ENCODE results near the gene PSMB2. TPM values are rescaled to one million over a fixed set of nuclear protein-coding genes. Genes with fewer than 3 reads are reported as not detected.

PSMB2 gene
- total RNA-seq, 2 experiments from 2014 or later: 82.4 to 86.6 TPM

GRCh38 chr1:35576061-35576765 lies 65.1 kb downstream of the PSMB2 start:
- Mint-ChIP-seq H3K4me3 (peak overlapping the region; percentile 74), H3K9me3 (ENCODE audit: insufficient read depth) (no peaks in the 10 kb centered on the region), H3K4me1 (ENCODE audit: low read depth) (peaks cover 34% of the 10 kb centered on the region), H3K36me3 (ENCODE audit: low read depth) (peaks cover 10% of the 10 kb centered on the region), H3K27ac (peak overlapping the region; percentile 87), H3K27me3 (ENCODE audit: low read depth) (peaks cover 17% of the 10 kb centered on the region)
- ChIA-PET POLR2A (interaction anchor here (1.9 kb wide), 1 partner anchor 193 kb away, joined by 10 read pairs; the partner anchor contains the start of gene CLSPN), CTCF (interaction anchor here (1.0 to 3.4 kb wide), 3 partner anchors 8 to 139 kb away, joined by 5 to 26 read pairs (median 13); no protein-coding TSS in a partner anchor)
- ATAC-seq (no peak), DNase-seq (no peak)

GRCh38 chr1:35575416-35575958 lies 65.8 kb downstream of the PSMB2 start:
- CTCF ChIA-PET: interaction anchor here (1.0 kb wide), 1 partner anchor 11 kb away, joined by 5 read pairs; no protein-coding TSS in a partner anchor
- Mint-ChIP-seq H3K36me3 (ENCODE audit: low read depth) (peaks cover 10% of the 10 kb centered on the region), H3K9me3 (ENCODE audit: insufficient read depth) (no peaks in the 10 kb centered on the region), H3K4me1 (ENCODE audit: low read depth) (peaks cover 36% of the 10 kb centered on the region), H3K27ac (peak overlapping the region; percentile 18), H3K4me3 (peak overlapping the region; percentile 74), H3K27me3 (ENCODE audit: low read depth) (peaks cover 21% of the 10 kb centered on the region)
- POLR2A ChIA-PET: no interaction called here
- DNase-seq: no peak
- ATAC-seq: no peak

- ChIA-PET CTCF (no interaction called here), POLR2A (no interaction called here)
- Mint-ChIP-seq H3K4me1 (ENCODE audit: low read depth) (peaks cover 36% of the 10 kb centered on the region), H3K27ac (no peak overlapping the region), H3K4me3 (no peak overlapping the region), H3K27me3 (ENCODE audit: low read depth) (peaks cover 23% of the 10 kb centered on the region), H3K36me3 (ENCODE audit: low read depth) (peaks cover 10% of the 10 kb centered on the region), H3K9me3 (ENCODE audit: insufficient read depth) (no peaks in the 10 kb centered on the region)
- no peak for DNase-seq
- no peak for ATAC-seq
Measured at GRCh38 chr1:35574655-35575415, 66.5 kb downstream of the PSMB2 start.

GRCh38 chr1:35574125-35574654 lies 67.1 kb downstream of the PSMB2 start:
- H3K27ac Mint-ChIP-seq: no peak overlapping the region

GRCh38 chr1:35573198-35574124 lies 67.9 kb downstream of the PSMB2 start, which contains the start of gene TFAP2E:
Gene TFAP2E, plus strand, starts transcription at chr1:35573314. Its CDS starts 264 bp downstream, at chr1:35573578.
- no peaks in the 10 kb centered on the region for H3K9me3 Mint-ChIP-seq (ENCODE audit: insufficient read depth)
- no peak for ATAC-seq
- no peak within 1 kb of the TSS for H3K27ac Mint-ChIP-seq
- DNase-seq: no peak
- peaks cover 41% of the 10 kb centered on the region for H3K4me1 Mint-ChIP-seq (ENCODE audit: low read depth)
- peaks cover 10% of the 10 kb centered on the region for H3K36me3 Mint-ChIP-seq (ENCODE audit: low read depth)
- ChIA-PET CTCF (interaction anchor here (1.4 to 4.0 kb wide), 3 partner anchors 9 to 153 kb away, joined by 5 to 46 read pairs (median 21); no protein-coding TSS in a partner anchor), POLR2A (interaction anchor here (2.2 kb wide), 1 partner anchor 16 kb away, joined by 8 read pairs; the partner anchor contains the start of genes KIAA0319L and NCDN)
- peak within 1 kb of the TSS; percentile 13 for H3K4me3 Mint-ChIP-seq
- peaks cover 23% of the 10 kb centered on the region for H3K27me3 Mint-ChIP-seq (ENCODE audit: low read depth)

More at GRCh38 chr1:35574125-35574654, 67.1 kb downstream of the PSMB2 start:
- ATAC-seq (no peak), DNase-seq (no peak)
- Mint-ChIP-seq H3K4me1 (ENCODE audit: low read depth) (peaks cover 40% of the 10 kb centered on the region), H3K36me3 (ENCODE audit: low read depth) (peaks cover 10% of the 10 kb centered on the region), H3K9me3 (ENCODE audit: insufficient read depth) (no peaks in the 10 kb centered on the region), H3K27me3 (ENCODE audit: low read depth) (peaks cover 23% of the 10 kb centered on the region), H3K4me3 (no peak overlapping the region)
- ChIA-PET CTCF (no interaction called here), POLR2A (no interaction called here)

- POLR2A ChIA-PET: interaction anchor here (2.2 kb wide), 1 partner anchor 15 kb away, joined by 8 read pairs; the partner anchor contains the start of genes KIAA0319L and NCDN
- Mint-ChIP-seq H3K27me3 (ENCODE audit: low read depth) (peaks cover 23% of the 10 kb centered on the region), H3K36me3 (ENCODE audit: low read depth) (peaks cover 6% of the 10 kb centered on the region), H3K4me1 (ENCODE audit: low read depth) (peaks cover 29% of the 10 kb centered on the region), H3K4me3 (no peak overlapping the region), H3K9me3 (ENCODE audit: insufficient read depth) (no peaks in the 10 kb centered on the region), H3K27ac (no peak overlapping the region)
- CTCF ChIA-PET: interaction anchor here (1.0 to 4.0 kb wide), 4 partner anchors 8 to 154 kb away, joined by 3 to 46 read pairs (median 13); no protein-coding TSS in a partner anchor
- DNase-seq (no peak), ATAC-seq (no peak)
Measured at GRCh38 chr1:35572296-35572695, 69.0 kb downstream of the PSMB2 start.

- Mint-ChIP-seq H3K27ac (no peak overlapping the region), H3K36me3 (ENCODE audit: low read depth) (peaks cover 4% of the 10 kb centered on the region), H3K4me3 (no peak overlapping the region), H3K9me3 (ENCODE audit: insufficient read depth) (no peaks in the 10 kb centered on the region), H3K27me3 (ENCODE audit: low read depth) (peaks cover 21% of the 10 kb centered on the region), H3K4me1 (ENCODE audit: low read depth) (peaks cover 24% of the 10 kb centered on the region)
- POLR2A ChIA-PET: interaction anchor here (0.6 to 2.2 kb wide), 2 partner anchors 14 to 140 kb away, joined by 3 to 8 read pairs; partner anchors contain the start of genes KIAA0319L and NCDN
- DNase-seq (no peak), ATAC-seq (no peak)
- CTCF ChIA-PET: interaction anchor here (1.0 to 4.0 kb wide), 7 partner anchors 99 to 204 kb away, joined by 3 to 46 read pairs (median 4); no protein-coding TSS in a partner anchor
Measured at GRCh38 chr1:35571263-35571662, 70.1 kb downstream of the PSMB2 start.

- H3K27me3 Mint-ChIP-seq (ENCODE audit: low read depth): peaks cover 21% of the 10 kb centered on the region
- ATAC-seq (no peak), DNase-seq (no peak)
- peaks cover 4% of the 10 kb centered on the region for H3K36me3 Mint-ChIP-seq (ENCODE audit: low read depth)
- H3K4me3 Mint-ChIP-seq: no peak overlapping the region
- no peak overlapping the region for H3K27ac Mint-ChIP-seq
- H3K4me1 Mint-ChIP-seq (ENCODE audit: low read depth): peaks cover 18% of the 10 kb centered on the region
- H3K9me3 Mint-ChIP-seq (ENCODE audit: insufficient read depth): no peaks in the 10 kb centered on the region
- CTCF ChIA-PET: interaction anchor here (1.0 to 4.0 kb wide), 7 partner anchors 99 to 205 kb away, joined by 3 to 46 read pairs (median 4); no protein-coding TSS in a partner anchor
- POLR2A ChIA-PET: interaction anchor here (0.6 to 2.2 kb wide), 2 partner anchors 13 to 141 kb away, joined by 3 to 8 read pairs; partner anchors contain the start of genes KIAA0319L and NCDN
Measured at GRCh38 chr1:35570589-35571137, 70.7 kb downstream of the PSMB2 start.

GRCh38 chr1:35569936-35570335 lies 71.4 kb downstream of the PSMB2 start:
- DNase-seq (no peak), ATAC-seq (no peak)
- Mint-ChIP-seq H3K4me3 (no peak overlapping the region), H3K27ac (no peak overlapping the region), H3K4me1 (ENCODE audit: low read depth) (peaks cover 12% of the 10 kb centered on the region), H3K9me3 (ENCODE audit: insufficient read depth) (no peaks in the 10 kb centered on the region), H3K36me3 (ENCODE audit: low read depth) (no peaks in the 10 kb centered on the region), H3K27me3 (ENCODE audit: low read depth) (peaks cover 21% of the 10 kb centered on the region)
- ChIA-PET POLR2A (interaction anchor here (0.7 kb wide), 1 partner anchor 199 kb away, joined by 4 read pairs; no protein-coding TSS in a partner anchor), CTCF (interaction anchor here (1.0 to 4.0 kb wide), 4 partner anchors 117 to 176 kb away, joined by 3 to 46 read pairs (median 12); no protein-coding TSS in a partner anchor)

GRCh38 chr1:35568975-35569395 lies 72.3 kb downstream of the PSMB2 start:
- Mint-ChIP-seq H3K27me3 (ENCODE audit: low read depth) (peaks cover 21% of the 10 kb centered on the region), H3K9me3 (ENCODE audit: insufficient read depth) (no peaks in the 10 kb centered on the region), H3K4me1 (ENCODE audit: low read depth) (peaks cover 16% of the 10 kb centered on the region), H3K27ac (no peak overlapping the region), H3K36me3 (ENCODE audit: low read depth) (peaks cover 2% of the 10 kb centered on the region), H3K4me3 (no peak overlapping the region)
- peak; percentile 65 for ATAC-seq
- POLR2A ChIA-PET: interaction anchor here (1.1 to 1.6 kb wide), 2 partner anchors 9 to 48 kb away, joined by 3 to 5 read pairs; no protein-coding TSS in a partner anchor
- CTCF ChIA-PET: interaction anchor here (0.7 to 5.9 kb wide), 42 partner anchors 9 to 215 kb away, joined by 3 to 192 read pairs (median 4); partner anchors contain the start of gene CLSPN
- DNase-seq: peak; percentile 82
